Hepatocyte (in vitro differentiated cells): ENCODE measurements around the gene CPE.

Source experiments
- EZH2 ChIP-seq: fragments of 200-600 bp; sonication (generic); IDR thresholded peaks from 2 replicates; pipeline ENCODE4 v1.6.1; 2016; ENCODE audit warnings: antibody characterized with exemption, mild to moderate bottlenecking, borderline replicate concordance
- EZH2phosphoT487 ChIP-seq: fragments of 200-600 bp; sonication (generic); IDR thresholded peaks from one replicate; pipeline ENCODE4 v1.6.1; 2018; ENCODE audit warnings: antibody characterized with exemption, mild to moderate bottlenecking, low read depth, moderate library complexity; ENCODE audit not compliant: unreplicated experiment, severe bottlenecking
- TF ChIP-seq, protein P1 (sequence below): fragments of 200-600 bp; sonication (generic); IDR thresholded peaks from 2 replicates; pipeline ENCODE4 v1.5.1; 2016; ENCODE audit warnings: antibody characterized with exemption, mild to moderate bottlenecking; ENCODE audit not compliant: poor library complexity

GRCh38 chr4:165505958-165506837 is 127.4 kb downstream of the CPE start:
- TF ChIP-seq, protein P1, sequence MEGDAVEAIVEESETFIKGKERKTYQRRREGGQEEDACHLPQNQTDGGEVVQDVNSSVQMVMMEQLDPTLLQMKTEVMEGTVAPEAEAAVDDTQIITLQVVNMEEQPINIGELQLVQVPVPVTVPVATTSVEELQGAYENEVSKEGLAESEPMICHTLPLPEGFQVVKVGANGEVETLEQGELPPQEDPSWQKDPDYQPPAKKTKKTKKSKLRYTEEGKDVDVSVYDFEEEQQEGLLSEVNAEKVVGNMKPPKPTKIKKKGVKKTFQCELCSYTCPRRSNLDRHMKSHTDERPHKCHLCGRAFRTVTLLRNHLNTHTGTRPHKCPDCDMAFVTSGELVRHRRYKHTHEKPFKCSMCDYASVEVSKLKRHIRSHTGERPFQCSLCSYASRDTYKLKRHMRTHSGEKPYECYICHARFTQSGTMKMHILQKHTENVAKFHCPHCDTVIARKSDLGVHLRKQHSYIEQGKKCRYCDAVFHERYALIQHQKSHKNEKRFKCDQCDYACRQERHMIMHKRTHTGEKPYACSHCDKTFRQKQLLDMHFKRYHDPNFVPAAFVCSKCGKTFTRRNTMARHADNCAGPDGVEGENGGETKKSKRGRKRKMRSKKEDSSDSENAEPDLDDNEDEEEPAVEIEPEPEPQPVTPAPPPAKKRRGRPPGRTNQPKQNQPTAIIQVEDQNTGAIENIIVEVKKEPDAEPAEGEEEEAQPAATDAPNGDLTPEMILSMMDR: no peak
- TF ChIP-seq EZH2: no peak
- TF ChIP-seq EZH2phosphoT487: no peak
